IPS-18c (cell line): Measurements from ENCODE around the gene ZNF691.

Experiments
- H3K4me3 ChIP-seq: 2 replicates; pipeline ENCODE4 v1.7.0; 2013; ENCODE audit warnings: low read depth, mild to moderate bottlenecking, low read length, moderate library complexity; ENCODE audit not compliant: insufficient read depth
- H3K9me3 ChIP-seq: one replicate; pipeline ENCODE4 v1.6.1; 2013; ENCODE audit warnings: mild to moderate bottlenecking, low read length, moderate library complexity; ENCODE audit not compliant: control insufficient read depth, insufficient read depth

ZNF691 gene

GRCh38 chr1:42825036-42825851, 21.2 kb upstream of the ZNF691 start:
- Histone ChIP-seq H3K9me3 (no peaks in the 10 kb centered on the region), H3K4me3 (no peak overlapping the region)

- Histone ChIP-seq H3K4me3 (no peak overlapping the region), H3K9me3 (no peaks in the 10 kb centered on the region)
Observed at GRCh38 chr1:42830631-42831030, 15.8 kb upstream of the ZNF691 start.

GRCh38 chr1:42831273-42831672, 15.1 kb upstream of the ZNF691 start:
- Histone ChIP-seq H3K4me3 (no peak overlapping the region), H3K9me3 (no peaks in the 10 kb centered on the region)

- no peaks in the 10 kb centered on the region for H3K9me3 ChIP-seq
Observed at GRCh38 chr1:42832641-42833240, 13.7 kb upstream of the ZNF691 start.

GRCh38 chr1:42833981-42834380, 12.4 kb upstream of the ZNF691 start:
- Histone ChIP-seq H3K9me3 (no peaks in the 10 kb centered on the region), H3K4me3 (no peak overlapping the region)

More at GRCh38 chr1:42832641-42833240, 13.7 kb upstream of the ZNF691 start:
- no peak overlapping the region for H3K4me3 ChIP-seq

GRCh38 chr1:42834803-42835202, 11.6 kb upstream of the ZNF691 start:
- H3K4me3 ChIP-seq: no peak overlapping the region
- H3K9me3 ChIP-seq: no peaks in the 10 kb centered on the region

GRCh38 chr1:42835422-42835821, 11.0 kb upstream of the ZNF691 start:
- Histone ChIP-seq H3K9me3 (no peaks in the 10 kb centered on the region), H3K4me3 (no peak overlapping the region)

GRCh38 chr1:42837709-42838108, 8.7 kb upstream of the ZNF691 start:
- Histone ChIP-seq H3K9me3 (no peaks in the 10 kb centered on the region), H3K4me3 (no peak overlapping the region)

- no peaks in the 10 kb centered on the region for H3K9me3 ChIP-seq
- no peak overlapping the region for H3K4me3 ChIP-seq
Observed at GRCh38 chr1:42838482-42839190, 7.8 kb upstream of the ZNF691 start.

GRCh38 chr1:42841010-42841409, 5.4 kb upstream of the ZNF691 start:
- Histone ChIP-seq H3K4me3 (no peak overlapping the region), H3K9me3 (no peaks in the 10 kb centered on the region)

GRCh38 chr1:42841440-42842147, 4.8 kb upstream of the ZNF691 start:
- Histone ChIP-seq H3K4me3 (no peak overlapping the region), H3K9me3 (no peaks in the 10 kb centered on the region)

GRCh38 chr1:42844592-42845140, 1.7 kb upstream of the ZNF691 start:
- Histone ChIP-seq H3K4me3 (no peak overlapping the region), H3K9me3 (no peaks in the 10 kb centered on the region)

- H3K9me3 ChIP-seq: no peaks in the 10 kb centered on the region
- no peak overlapping the region for H3K4me3 ChIP-seq
Observed at GRCh38 chr1:42845193-42845592, 1.2 kb upstream of the ZNF691 start.

GRCh38 chr1:42845866-42846256, 552 bp upstream of the ZNF691 start:
- no peaks in the 10 kb centered on the region for H3K9me3 ChIP-seq
- H3K4me3 ChIP-seq: peak overlapping the region; percentile 57

- H3K9me3 ChIP-seq: peaks cover 2% of the 10 kb centered on the region
Observed at GRCh38 chr1:42847111-42847595, 740 bp downstream of the ZNF691 start.

GRCh38 chr1:42847721-42848460, 1.5 kb downstream of the ZNF691 start:
- H3K9me3 ChIP-seq: peaks cover 2% of the 10 kb centered on the region
- H3K4me3 ChIP-seq: peak overlapping the region; percentile 88; the same call in 1 of the 2 replicates

More at GRCh38 chr1:42847111-42847595, 740 bp downstream of the ZNF691 start:
- H3K4me3 ChIP-seq: peak overlapping the region; percentile 88
